Activated T-cell treated with anti-CD3 and anti-CD28 coated beads, Interleukin-2, amount 50 U/mL, for 4 hours (primary cell): ENCODE data around the gene TTC21B. TPM values are rescaled to one million over a fixed set of nuclear protein-coding genes. Genes with fewer than 3 reads are reported as not detected.

Source experiments
- ATAC-seq, 2 donors: fragments of 200-7000 bp; cut with Tn5 transposase; one replicate each; pipeline ENCODE4 v1.10.0; 2021
- DNase-seq: peaks from one replicate; pipeline ENCODE4 v3.0.0-alpha.2; 2020
- H3K27me3 Mint-ChIP-seq: one replicate; pipeline ENCODE4 v1.8.0; 2021; ENCODE audit warnings: low read depth, mixed read lengths
- H3K36me3 Mint-ChIP-seq: one replicate; pipeline ENCODE4 v1.8.0; 2022; ENCODE audit warnings: mixed read lengths; ENCODE audit not compliant: insufficient read depth
- H3K4me1 Mint-ChIP-seq: one replicate; pipeline ENCODE4 v1.8.0; 2021; ENCODE audit warnings: low read depth, mixed read lengths
- H3K4me3 Mint-ChIP-seq: one replicate; pipeline ENCODE4 v1.8.0; 2021; ENCODE audit warnings: mild to moderate bottlenecking, moderate library complexity, mixed read lengths
- H3K9me3 Mint-ChIP-seq: one replicate; pipeline ENCODE4 v1.8.0; 2021; ENCODE audit warnings: mixed read lengths
- total RNA-seq, 3 donors: library from RNA; stranded (reverse); gene quantifications; one replicate each; pipeline ENCODE4 v1.2.1, GENCODE V29; 2021

TTC21B gene
- total RNA-seq, 3 donors from 2014 or later, result 13.9 to 18.1 (median 16.3) TPM

- H3K36me3 Mint-ChIP-seq, result peaks cover 39% of the 10 kb centered on the region
- no peaks in the 10 kb centered on the region for H3K27me3 Mint-ChIP-seq
- peaks cover 9% of the 10 kb centered on the region for H3K4me1 Mint-ChIP-seq
- DNase-seq, result no peak
- no peaks in the 10 kb centered on the region for H3K9me3 Mint-ChIP-seq
- ATAC-seq, result no peak
- no peak overlapping the region for H3K4me3 Mint-ChIP-seq
These were observed 49.1 kb downstream of the TTC21B start for GRCh38 chr2:165904432-165904831.

GRCh38 chr2:165903406-165903805 lies 50.2 kb downstream of the TTC21B start:
- H3K9me3 Mint-ChIP-seq, result no peaks in the 10 kb centered on the region
- DNase-seq, result no peak
- no peak overlapping the region for H3K4me3 Mint-ChIP-seq
- ATAC-seq, result no peak
- no peaks in the 10 kb centered on the region for H3K27me3 Mint-ChIP-seq
- peaks cover 46% of the 10 kb centered on the region for H3K36me3 Mint-ChIP-seq
- peaks cover 9% of the 10 kb centered on the region for H3K4me1 Mint-ChIP-seq

GRCh38 chr2:165902934-165903333 lies 50.6 kb downstream of the TTC21B start:
- peaks cover 51% of the 10 kb centered on the region for H3K36me3 Mint-ChIP-seq
- H3K27me3 Mint-ChIP-seq, result no peaks in the 10 kb centered on the region
- H3K4me3 Mint-ChIP-seq, result no peak overlapping the region
- ATAC-seq (no peak), DNase-seq (no peak)
- H3K9me3 Mint-ChIP-seq, result no peaks in the 10 kb centered on the region
- H3K4me1 Mint-ChIP-seq, result peaks cover 9% of the 10 kb centered on the region

GRCh38 chr2:165901620-165902298 lies 51.8 kb downstream of the TTC21B start:
- DNase-seq (no peak), ATAC-seq (no peak)
- no peak overlapping the region for H3K4me3 Mint-ChIP-seq
- H3K4me1 Mint-ChIP-seq, result peaks cover 9% of the 10 kb centered on the region
- H3K9me3 Mint-ChIP-seq, result no peaks in the 10 kb centered on the region
- H3K36me3 Mint-ChIP-seq, result peaks cover 56% of the 10 kb centered on the region
- H3K27me3 Mint-ChIP-seq, result no peaks in the 10 kb centered on the region

GRCh38 chr2:165899311-165899710 lies 54.3 kb downstream of the TTC21B start:
- no peak for ATAC-seq
- Mint-ChIP-seq H3K9me3 (no peaks in the 10 kb centered on the region), H3K36me3 (peaks cover 50% of the 10 kb centered on the region), H3K4me3 (no peak overlapping the region), H3K4me1 (peaks cover 9% of the 10 kb centered on the region), H3K27me3 (no peaks in the 10 kb centered on the region)
- no peak for DNase-seq

- no peaks in the 10 kb centered on the region for H3K27me3 Mint-ChIP-seq
- no peak for DNase-seq
- H3K4me1 Mint-ChIP-seq, result peaks cover 8% of the 10 kb centered on the region
- no peak for ATAC-seq
- H3K4me3 Mint-ChIP-seq, result no peak overlapping the region
- H3K36me3 Mint-ChIP-seq, result peaks cover 56% of the 10 kb centered on the region
- H3K9me3 Mint-ChIP-seq, result no peaks in the 10 kb centered on the region
These were observed 55.2 kb downstream of the TTC21B start for GRCh38 chr2:165898381-165898780.

GRCh38 chr2:165897726-165898125 lies 55.9 kb downstream of the TTC21B start:
- no peaks in the 10 kb centered on the region for H3K27me3 Mint-ChIP-seq
- DNase-seq (no peak), ATAC-seq (no peak)
- H3K4me3 Mint-ChIP-seq, result no peak overlapping the region
- peaks cover 2% of the 10 kb centered on the region for H3K4me1 Mint-ChIP-seq
- H3K9me3 Mint-ChIP-seq, result no peaks in the 10 kb centered on the region
- H3K36me3 Mint-ChIP-seq, result peaks cover 50% of the 10 kb centered on the region

- H3K36me3 Mint-ChIP-seq, result peaks cover 51% of the 10 kb centered on the region
- no peaks in the 10 kb centered on the region for H3K4me1 Mint-ChIP-seq
- DNase-seq (no peak), ATAC-seq (no peak)
- H3K4me3 Mint-ChIP-seq, result no peak overlapping the region
- H3K27me3 Mint-ChIP-seq, result no peaks in the 10 kb centered on the region
- no peaks in the 10 kb centered on the region for H3K9me3 Mint-ChIP-seq
These were observed 56.5 kb downstream of the TTC21B start for GRCh38 chr2:165897074-165897473.

- Mint-ChIP-seq H3K4me1 (no peaks in the 10 kb centered on the region), H3K27me3 (no peaks in the 10 kb centered on the region), H3K36me3 (peaks cover 46% of the 10 kb centered on the region), H3K9me3 (no peaks in the 10 kb centered on the region), H3K4me3 (no peak overlapping the region)
- DNase-seq, result no peak
- ATAC-seq, result no peak
These were observed 57.6 kb downstream of the TTC21B start for GRCh38 chr2:165895974-165896373.

GRCh38 chr2:165893556-165893955 lies 60.0 kb downstream of the TTC21B start:
- Mint-ChIP-seq H3K27me3 (no peaks in the 10 kb centered on the region), H3K36me3 (peaks cover 50% of the 10 kb centered on the region), H3K9me3 (no peaks in the 10 kb centered on the region), H3K4me3 (no peak overlapping the region), H3K4me1 (no peaks in the 10 kb centered on the region)
- DNase-seq (no peak), ATAC-seq (no peak)

- no peak for DNase-seq
- Mint-ChIP-seq H3K36me3 (peaks cover 39% of the 10 kb centered on the region), H3K4me3 (no peak overlapping the region), H3K4me1 (no peaks in the 10 kb centered on the region), H3K27me3 (no peaks in the 10 kb centered on the region), H3K9me3 (no peaks in the 10 kb centered on the region)
- no peak for ATAC-seq
These were observed 61.0 kb downstream of the TTC21B start for GRCh38 chr2:165892526-165892925.

GRCh38 chr2:165891943-165892342 lies 61.6 kb downstream of the TTC21B start:
- no peak for ATAC-seq
- Mint-ChIP-seq H3K9me3 (no peaks in the 10 kb centered on the region), H3K36me3 (peaks cover 34% of the 10 kb centered on the region), H3K4me1 (no peaks in the 10 kb centered on the region), H3K4me3 (no peak overlapping the region), H3K27me3 (no peaks in the 10 kb centered on the region)
- no peak for DNase-seq

- H3K9me3 Mint-ChIP-seq, result no peaks in the 10 kb centered on the region
- no peaks in the 10 kb centered on the region for H3K4me1 Mint-ChIP-seq
- ATAC-seq (no peak), DNase-seq (no peak)
- no peaks in the 10 kb centered on the region for H3K27me3 Mint-ChIP-seq
- no peak overlapping the region for H3K4me3 Mint-ChIP-seq
- H3K36me3 Mint-ChIP-seq, result peaks cover 30% of the 10 kb centered on the region
These were observed 62.2 kb downstream of the TTC21B start for GRCh38 chr2:165891345-165891744.

GRCh38 chr2:165889798-165890197 lies 63.8 kb downstream of the TTC21B start:
- no peaks in the 10 kb centered on the region for H3K9me3 Mint-ChIP-seq
- no peaks in the 10 kb centered on the region for H3K4me1 Mint-ChIP-seq
- ATAC-seq (no peak), DNase-seq (no peak)
- H3K4me3 Mint-ChIP-seq, result no peak overlapping the region
- peaks cover 37% of the 10 kb centered on the region for H3K36me3 Mint-ChIP-seq
- H3K27me3 Mint-ChIP-seq, result no peaks in the 10 kb centered on the region

- Mint-ChIP-seq H3K4me3 (no peak overlapping the region), H3K9me3 (no peaks in the 10 kb centered on the region), H3K4me1 (no peaks in the 10 kb centered on the region), H3K27me3 (no peaks in the 10 kb centered on the region), H3K36me3 (peaks cover 42% of the 10 kb centered on the region)
- DNase-seq, result no peak
- no peak for ATAC-seq
These were observed 64.4 kb downstream of the TTC21B start for GRCh38 chr2:165889158-165889557.
